Body of pancreas (tissue), 4 donors: ENCODE measurements around the gene ELP4. TPM values are rescaled to one million over a fixed set of nuclear protein-coding genes. Genes with fewer than 3 reads are reported as not detected.

ENCODE experiments used
- ATAC-seq: fragments of 150-250 bp; one replicate; pipeline ENCODE4 v1.9.1; 2016
- DNase-seq, 4 donors: peaks; one replicate each; pipeline ENCODE4 v3.0.0-alpha.2; 2019
- H3K27ac ChIP-seq, 4 donors: fragments of 200-600 bp; sonication (generic); 1 replicate in 3 of 4; 2 replicates in 1 of 4; pipeline versions ENCODE4 v1.5.1 to v1.6.1; 2016 to 2019; ENCODE audit warnings: mild to moderate bottlenecking in 1 of 4, mixed read lengths in 1 of 4, moderate library complexity in 1 of 4
- H3K27me3 ChIP-seq, 2 donors: fragments of 200-600 bp; sonication (generic); one replicate each; pipeline ENCODE4 v1.6.0; 2016; ENCODE audit warnings: mild to moderate bottlenecking in 1 of 2
- H3K36me3 ChIP-seq, 2 donors: fragments of 200-600 bp; sonication (generic); replicated peaks in 1 of 2; 2 replicates each; pipeline ENCODE4 v1.5.1; 2016; ENCODE audit warnings: low read depth in 2 of 2; ENCODE audit not compliant: insufficient read depth in 1 of 2
- H3K4me1 ChIP-seq: fragments of 200-600 bp; sonication (generic); one replicate; pipeline ENCODE4 v1.6.0; 2016
- H3K4me3 ChIP-seq, 2 donors: fragments of 200-600 bp; sonication (generic); 1 replicate in 1 of 2; 2 replicates in 1 of 2; pipeline ENCODE4 v1.5.1; 2016 to 2019
- H3K9me3 ChIP-seq, 3 donors: fragments of 200-600 bp; sonication (generic); 1 replicate in 2 of 3; 2 replicates in 1 of 3; pipeline ENCODE4 v1.5.1; 2016
- CTCF ChIP-seq, 7 experiments: fragments of 450-650 bp in 4 of 7; fragments of 200-600 bp in 3 of 7; sonication (generic) in 3 of 7; IDR thresholded peaks; one replicate each; pipeline ENCODE4 v1.5.1; 2016 to 2019; ENCODE audit warnings: antibody characterized with exemption in 7 of 7
- POLR2A ChIP-seq, 3 donors: fragments of 450-650 bp; IDR thresholded peaks; one replicate each; pipeline ENCODE4 v1.6.1; 2016; ENCODE audit warnings: antibody characterized with exemption in 3 of 3, mild to moderate bottlenecking in 2 of 3
- WGBS, 2 donors: methylation state at CpG; one replicate each; pipeline ENCODE4 v1.1.5; 2017; 5-methylcytosine and 5-hydroxymethylcytosine counted together
- intact Hi-C: fragments of 100-400 bp; cut with DNase I; formaldehyde crosslinking; loops from one replicate; pipeline ENCODE4 v1.15.1; 2023
- total RNA-seq, 2 donors: library from RNA; depleted of rRNA; stranded (reverse); fragments of >200 nt; gene quantifications; one replicate each; pipeline ENCODE4 v1.1.0, GENCODE V29; 2016

ELP4 gene
- total RNA-seq, 2 donors from 2014 or later, result 20.2 to 33.3 TPM

GRCh38 chr11:31780078-31780477 is 270.5 kb downstream of the ELP4 start:
- DNase-seq (no peak), ATAC-seq (no peak)
- WGBS, 2 donors, result 92 to 94% methylated on average over 4 of the region's 4 CpGs
- H3K4me3 ChIP-seq, result no peak overlapping the region
- TF ChIP-seq CTCF (IDR thresholded peaks at IDR 0.05), result no peak
- TF ChIP-seq POLR2A (IDR thresholded peaks at IDR 0.05), result no peak
- no peaks in the 10 kb centered on the region for H3K4me1 ChIP-seq
- intact Hi-C loops, result no loop called here
- no peaks in the 10 kb centered on the region for H3K9me3 ChIP-seq
- no peak overlapping the region for H3K27ac ChIP-seq
- no peaks in the 10 kb centered on the region for H3K36me3 ChIP-seq
- no peaks in the 10 kb centered on the region for H3K27me3 ChIP-seq

GRCh38 chr11:31780480-31780971 is 271.0 kb downstream of the ELP4 start:
- Histone ChIP-seq H3K36me3 (no peaks in the 10 kb centered on the region), H3K27me3 (no peaks in the 10 kb centered on the region), H3K27ac (no peak overlapping the region), H3K4me1 (no peaks in the 10 kb centered on the region), H3K4me3 (no peak overlapping the region), H3K9me3 (no peaks in the 10 kb centered on the region)
- 58 to 69% methylated on average over 5 of the region's 5 CpGs for WGBS, 2 donors
- DNase-seq (no peak), ATAC-seq (no peak)
- intact Hi-C loops, result no loop called here
- TF ChIP-seq CTCF (IDR thresholded peaks at IDR 0.05) (no peak), POLR2A (IDR thresholded peaks at IDR 0.05) (no peak)

- no peaks in the 10 kb centered on the region for H3K36me3 ChIP-seq
- no peak for ATAC-seq
These were observed 272.7 kb downstream of the ELP4 start for GRCh38 chr11:31782257-31782656.

GRCh38 chr11:31783252-31783651 is 273.7 kb downstream of the ELP4 start:
- intact Hi-C loops, result no loop called here
- Histone ChIP-seq H3K4me1 (no peaks in the 10 kb centered on the region), H3K27ac (no peak overlapping the region), H3K36me3 (no peaks in the 10 kb centered on the region), H3K9me3 (no peaks in the 10 kb centered on the region), H3K27me3 (no peaks in the 10 kb centered on the region), H3K4me3 (no peak overlapping the region)
- DNase-seq, result no peak
- TF ChIP-seq POLR2A (IDR thresholded peaks at IDR 0.05), result no peak
- no peak for ATAC-seq
- WGBS, 2 donors, result 97 to 98% methylated on average over 6 of the region's 6 CpGs

More at GRCh38 chr11:31782257-31782656, 272.7 kb downstream of the ELP4 start:
- TF ChIP-seq CTCF (IDR thresholded peaks at IDR 0.05) (no peak), POLR2A (IDR thresholded peaks at IDR 0.05) (no peak)
- no peaks in the 10 kb centered on the region for H3K27me3 ChIP-seq
- intact Hi-C loops, result no loop called here
- no peaks in the 10 kb centered on the region for H3K4me1 ChIP-seq
- H3K4me3 ChIP-seq, result no peak overlapping the region
- no peak overlapping the region for H3K27ac ChIP-seq
- WGBS, 2 donors, result 100% methylated on average over 2 of the region's 2 CpGs
- no peaks in the 10 kb centered on the region for H3K9me3 ChIP-seq
- DNase-seq, result no peak

- Histone ChIP-seq H3K9me3 (no peaks in the 10 kb centered on the region), H3K27me3 (no peaks in the 10 kb centered on the region), H3K4me3 (no peak overlapping the region), H3K4me1 (no peaks in the 10 kb centered on the region), H3K36me3 (no peaks in the 10 kb centered on the region), H3K27ac (no peak overlapping the region)
- no peak for ATAC-seq
- no peak for DNase-seq
- TF ChIP-seq CTCF (IDR thresholded peaks at IDR 0.05), result no peak
- intact Hi-C loops, result no loop called here
- WGBS, 2 donors, result 91 to 98% methylated on average over 2 of the region's 2 CpGs
These were observed 275.0 kb downstream of the ELP4 start for GRCh38 chr11:31784611-31785010.
